Smooth muscle cell of the brain vasculature (primary cell): ENCODE data around the gene GLCCI1.
"Not testable (repeated sequence)": the region's sequence is repeated elsewhere in the genome, so short reads cannot be mapped to it uniquely, and the experiment has no call there.

ENCODE experiments used
- DNase-seq: peaks from one replicate; pipeline ENCODE4 v3.0.0-alpha.2; 2012; ENCODE audit warnings: low read depth, low spot score

The GLCCI1 gene

GRCh38 chr7:8048067-8048466, 79.5 kb downstream of the GLCCI1 start:
- not testable (repeated sequence) for DNase-seq

DNA sequence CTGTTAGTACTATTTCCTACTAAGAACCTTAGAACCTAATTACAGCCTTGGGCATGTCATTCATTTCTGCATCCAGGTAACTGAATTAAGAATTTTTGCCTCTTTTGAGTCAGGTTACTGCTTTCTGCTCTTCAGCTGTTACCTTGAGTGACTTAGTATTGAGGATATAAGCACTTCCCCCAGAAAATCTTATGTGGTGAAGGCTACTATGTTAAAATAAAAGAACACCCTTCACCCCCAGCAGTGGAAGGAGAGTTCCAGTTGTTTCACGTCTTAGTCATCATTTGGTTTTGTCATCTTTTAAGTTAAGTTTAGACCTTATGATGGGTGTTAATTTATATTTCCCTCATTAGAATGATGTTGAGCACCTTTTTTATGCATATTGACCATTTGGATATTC, 82.8 kb downstream of the GLCCI1 start:
- DNase-seq = no peak

- DNase-seq = no peak
Measured at GRCh38 chr7:8051998-8052397, 83.4 kb downstream of the GLCCI1 start.

DNA sequence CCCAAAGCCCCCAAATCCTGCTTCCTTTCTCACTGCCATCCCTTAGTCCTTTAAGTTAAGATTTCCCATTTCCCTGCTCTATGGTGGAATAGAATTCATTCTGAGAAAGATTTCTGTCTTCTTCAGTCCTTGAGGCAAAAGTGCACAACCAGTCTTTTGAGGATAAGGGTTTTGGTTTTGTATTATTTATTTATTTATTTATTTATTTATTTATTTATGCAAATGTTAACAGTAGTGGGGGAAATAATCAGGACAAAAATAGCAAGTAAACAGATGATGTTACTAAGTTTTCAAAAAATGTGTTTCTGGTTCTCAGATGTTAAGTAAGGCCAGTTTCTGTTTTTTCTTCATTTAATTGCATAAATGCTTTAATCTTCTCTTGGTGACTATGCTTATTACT, 84.2 kb downstream of the GLCCI1 start:
- no peak for DNase-seq

DNA sequence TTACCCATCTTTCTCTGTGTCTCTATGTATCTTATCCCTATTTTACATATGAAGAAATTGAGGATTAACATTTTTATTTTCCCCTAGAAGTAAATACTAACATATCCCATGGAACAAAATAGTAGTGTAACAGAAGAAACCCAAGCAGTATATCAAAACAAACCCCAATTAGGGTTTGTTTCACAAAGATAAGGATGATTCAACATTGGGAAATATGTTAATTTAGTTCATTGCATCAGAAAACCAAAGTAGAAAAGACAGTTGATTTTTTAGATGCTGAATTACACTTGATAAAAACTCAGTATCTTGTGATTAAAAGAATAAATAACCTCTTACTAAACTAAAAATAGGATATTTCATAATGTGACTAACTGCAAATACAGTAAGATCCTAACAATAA, 87.8 kb downstream of the GLCCI1 start:
- DNase-seq = no peak

DNA sequence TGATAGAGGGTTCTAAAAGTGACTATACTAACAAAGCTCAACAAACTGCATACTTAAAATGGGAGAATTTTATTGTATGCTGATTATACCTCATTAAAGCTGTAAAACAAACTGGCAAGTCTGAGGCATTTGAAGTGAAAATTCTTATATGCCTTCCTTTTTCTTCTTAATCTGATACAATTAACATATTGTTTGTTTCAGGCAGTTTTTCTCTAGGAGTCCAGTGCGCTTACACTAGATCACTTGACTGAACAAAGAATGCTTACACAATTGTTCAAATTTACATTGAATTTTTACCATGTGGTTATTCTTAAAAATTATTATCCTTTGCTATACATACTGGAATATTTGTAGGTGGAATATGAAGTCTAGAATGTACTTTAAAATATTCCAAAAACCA, 89.0 kb downstream of the GLCCI1 start:
- DNase-seq = no peak

DNA sequence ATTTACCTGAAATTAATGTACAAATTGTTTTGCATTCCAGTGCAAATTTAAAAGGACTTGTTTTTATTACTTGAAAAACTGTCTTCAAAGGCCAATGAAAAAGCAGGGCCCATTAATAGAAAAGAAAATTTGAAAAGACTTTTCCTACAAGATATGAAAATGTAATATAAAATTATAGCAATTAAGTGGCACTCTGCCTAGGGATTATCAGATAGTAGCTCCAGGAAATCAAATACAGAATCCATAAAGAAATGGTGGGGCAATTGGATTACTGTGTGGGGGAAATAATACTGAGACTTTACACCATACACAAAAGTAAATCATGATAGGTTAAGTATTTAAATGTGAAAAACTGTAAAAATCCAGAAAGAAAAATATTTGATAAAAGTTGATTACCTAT, 89.7 kb downstream of the GLCCI1 start:
- DNase-seq = no peak

DNA sequence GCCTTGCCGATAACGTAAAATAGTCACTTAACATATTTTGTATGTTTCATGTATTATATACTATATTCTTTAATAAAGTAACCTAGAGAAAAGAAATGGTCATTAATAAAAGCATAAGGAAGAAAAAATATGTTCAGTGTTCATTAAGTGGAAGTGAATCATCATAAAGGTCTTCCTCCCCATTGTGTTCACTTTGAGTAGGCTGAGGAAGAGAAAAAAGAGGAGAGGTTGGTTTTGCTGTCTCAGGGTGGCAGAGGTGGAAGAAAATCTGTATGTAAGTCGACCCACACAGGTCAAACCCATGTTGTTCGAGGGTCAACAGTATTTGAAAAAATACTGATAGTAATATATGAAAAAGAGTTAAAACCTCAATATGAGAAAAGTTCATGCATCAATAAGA, 90.3 kb downstream of the GLCCI1 start:
- DNase-seq = no peak

- DNase-seq = no peak
Measured at GRCh38 chr7:8060241-8060640, 91.6 kb downstream of the GLCCI1 start.

DNA sequence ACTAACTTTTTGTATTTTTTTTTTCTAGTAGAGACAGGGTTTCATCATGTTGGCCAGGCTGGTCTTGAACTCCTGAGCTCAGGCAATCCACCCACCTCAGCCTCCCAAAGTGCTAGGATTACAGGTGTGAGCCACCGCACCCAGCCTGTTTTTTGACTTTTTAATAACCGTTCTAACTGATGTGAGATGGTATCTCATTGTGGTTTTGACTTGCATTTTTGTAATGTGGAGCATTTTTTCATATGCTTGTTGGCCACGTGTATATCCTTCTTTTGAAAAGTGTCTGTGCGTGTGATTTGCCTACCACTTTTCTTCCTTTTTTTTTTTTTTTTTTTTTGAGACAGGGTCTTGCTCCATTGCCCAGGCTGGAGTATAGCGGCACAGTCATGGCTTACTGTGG, 94.7 kb downstream of the GLCCI1 start:
- not testable (repeated sequence) for DNase-seq

DNA sequence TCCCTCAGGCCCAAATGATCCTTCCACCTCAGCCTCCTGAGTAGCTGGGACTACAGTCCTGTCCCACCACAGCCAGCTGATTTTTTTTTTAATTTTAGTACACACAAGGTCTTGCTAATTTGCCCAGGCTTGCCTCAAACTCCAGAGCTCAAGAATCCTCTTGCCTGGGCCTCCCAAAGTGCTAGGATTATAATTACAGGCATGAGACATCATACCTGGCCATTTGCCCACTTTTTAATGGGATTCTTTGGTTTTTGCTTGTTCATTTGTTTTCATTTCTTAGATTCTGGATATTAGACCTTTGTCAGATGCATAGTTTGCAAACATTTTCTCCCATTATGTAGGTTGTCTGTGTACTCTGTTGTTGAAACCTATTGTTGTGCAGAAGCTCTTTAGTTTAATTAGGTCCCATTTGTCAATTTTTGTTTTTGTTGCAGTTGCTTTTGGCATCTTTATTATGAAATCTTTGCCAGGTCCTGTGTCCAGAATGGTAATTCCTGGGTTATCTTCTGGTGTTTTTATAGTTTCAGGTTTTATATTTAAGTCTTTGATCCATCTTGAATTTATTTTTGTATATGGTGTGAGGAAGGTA, 95.2 kb downstream of the GLCCI1 start:
- DNase-seq = no peak

DNA sequence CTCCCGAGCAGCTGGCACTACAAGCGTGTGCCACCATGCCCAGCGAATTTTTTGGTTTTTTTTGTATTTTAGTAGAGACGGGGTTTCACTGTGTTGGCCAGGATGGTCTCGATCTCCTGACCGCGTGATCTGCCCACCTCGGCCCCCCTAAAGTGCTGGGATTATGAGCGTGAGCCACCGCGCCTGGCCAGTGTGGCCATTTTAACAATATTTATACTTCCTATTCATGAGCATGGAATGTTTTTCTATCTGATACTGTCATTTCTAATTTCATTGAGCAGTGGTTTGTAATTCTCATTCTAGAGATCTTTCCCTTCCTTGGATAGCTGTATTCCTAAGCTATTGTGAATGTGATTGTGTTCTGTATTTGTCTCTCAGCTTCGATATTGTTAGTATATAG, 96.2 kb downstream of the GLCCI1 start:
- no peak for DNase-seq

DNA sequence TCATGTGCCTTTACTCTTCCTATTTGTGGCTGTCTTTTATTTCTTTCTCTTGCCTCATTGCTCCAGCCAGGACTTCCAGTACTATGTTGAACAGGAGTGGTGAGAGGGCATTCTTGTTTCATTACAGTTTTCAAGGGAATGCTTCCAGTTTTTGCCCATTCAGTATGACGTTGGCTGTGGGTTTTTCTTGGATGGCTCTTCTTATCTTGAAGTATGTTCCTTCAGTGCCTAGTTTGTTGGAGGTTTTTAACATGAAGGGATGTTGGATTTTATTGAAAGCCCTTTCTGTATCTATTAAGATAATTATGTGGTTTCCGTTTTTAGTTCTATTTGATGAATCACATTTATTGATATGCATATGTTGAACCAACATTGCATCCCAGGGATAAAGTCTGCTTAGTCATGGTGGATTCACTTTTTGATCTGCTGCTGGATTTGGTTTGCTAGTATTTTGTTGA, 96.8 kb downstream of the GLCCI1 start:
- no peak for DNase-seq

DNA sequence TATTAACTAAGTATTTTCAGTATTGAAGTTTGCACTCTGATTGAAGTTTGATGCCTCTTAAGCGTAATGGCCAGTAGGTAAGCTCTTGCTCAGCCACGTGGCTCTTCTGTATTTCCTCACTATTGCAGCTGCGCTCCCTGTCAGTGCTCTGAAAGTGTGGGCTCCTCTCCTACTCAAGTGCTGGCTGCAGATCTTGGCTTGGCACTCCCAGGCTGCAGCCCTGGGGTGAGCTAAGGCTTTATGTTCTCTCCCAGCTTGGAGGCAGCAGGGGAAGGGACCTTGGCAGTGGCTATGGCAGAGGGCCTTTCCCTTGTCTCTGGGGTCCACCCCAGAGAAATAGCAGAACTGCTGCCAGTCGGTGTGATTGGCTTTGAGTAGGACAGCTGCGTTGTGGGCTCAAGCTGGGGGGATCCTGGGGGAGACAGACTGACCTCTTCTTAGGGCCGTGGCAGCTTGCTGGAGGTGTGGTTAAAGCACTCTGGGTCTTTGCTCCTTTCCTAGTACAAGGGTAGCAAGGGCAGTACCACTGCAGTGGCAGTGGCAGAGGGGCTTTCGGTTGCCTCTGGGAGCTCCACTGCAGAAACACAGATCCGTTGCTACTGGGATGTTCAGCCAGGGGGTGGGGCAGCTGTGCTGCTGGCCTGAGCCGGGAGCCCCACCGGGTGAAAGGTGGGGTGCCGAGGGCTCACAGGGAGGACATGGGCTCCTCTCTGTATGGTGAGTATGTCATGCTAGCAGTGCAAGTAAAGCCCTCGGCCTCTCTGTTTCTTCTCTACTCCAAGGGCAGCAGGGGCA, 100.5 kb downstream of the GLCCI1 start:
- DNase-seq = no peak

- no peak for DNase-seq
Measured at GRCh38 chr7:8070451-8071180, 102.0 kb downstream of the GLCCI1 start.

GRCh38 chr7:8078418-8078817, 109.8 kb downstream of the GLCCI1 start:
- no peak for DNase-seq

DNA sequence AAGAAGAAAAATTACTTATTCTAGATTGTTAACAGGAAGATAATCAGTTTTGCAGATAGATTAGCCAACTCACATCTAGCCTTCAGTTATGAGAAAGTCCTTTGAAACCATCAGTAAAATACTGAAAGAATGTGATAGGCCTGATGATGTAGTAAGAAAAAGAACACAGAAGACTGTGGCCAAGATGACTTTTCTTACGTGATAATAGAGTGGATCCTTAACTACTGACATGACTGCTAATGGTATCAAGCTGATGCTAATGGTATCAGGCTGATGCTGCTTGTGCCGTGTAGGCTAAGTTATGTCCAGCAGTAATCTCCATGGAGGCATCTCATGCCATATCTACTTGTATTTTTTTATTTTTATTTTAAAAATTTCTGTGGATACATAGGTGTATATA, 114.2 kb downstream of the GLCCI1 start:
- no peak for DNase-seq

DNA sequence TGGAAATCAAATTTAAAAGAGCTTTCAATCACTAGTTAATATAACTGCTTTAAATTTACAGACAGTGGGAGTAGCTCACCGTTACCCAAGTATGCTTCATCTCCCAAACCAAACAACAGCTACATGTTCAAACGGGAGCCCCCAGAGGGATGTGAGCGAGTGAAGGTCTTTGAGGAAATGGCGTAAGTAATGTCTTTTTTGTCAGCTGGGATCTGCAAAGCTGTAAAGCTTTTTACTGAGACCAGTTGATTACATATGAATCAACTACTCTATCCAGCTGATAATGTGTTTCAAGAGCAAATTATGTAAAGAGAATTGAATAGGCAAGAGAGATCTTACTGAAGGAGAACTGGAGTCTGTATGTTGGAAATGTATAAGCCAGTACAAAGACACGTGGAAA, 116.2 kb downstream of the GLCCI1 start:
- no peak for DNase-seq

DNA sequence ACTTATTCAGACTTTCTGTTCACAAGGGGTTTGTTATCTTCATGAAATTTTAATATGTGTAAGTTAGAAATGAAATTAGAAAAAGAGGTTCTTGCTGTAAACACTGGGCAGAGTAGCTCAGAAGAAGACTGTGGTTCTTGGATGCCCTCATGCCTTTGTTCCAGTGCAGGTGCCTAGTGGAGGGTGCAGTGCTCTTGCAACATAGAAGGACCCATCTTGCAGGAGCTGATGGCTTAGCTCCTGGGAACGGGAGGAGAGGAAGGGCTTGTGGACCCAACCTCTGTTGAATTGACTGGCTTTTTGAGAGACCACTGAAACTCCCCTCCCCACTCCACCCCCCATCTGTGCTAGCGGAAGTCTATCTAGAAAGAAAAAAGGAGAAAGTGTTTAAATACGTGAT, 116.8 kb downstream of the GLCCI1 start:
- DNase-seq = no peak

- no peak for DNase-seq
Measured at GRCh38 chr7:8086239-8086638, 117.6 kb downstream of the GLCCI1 start.

DNA sequence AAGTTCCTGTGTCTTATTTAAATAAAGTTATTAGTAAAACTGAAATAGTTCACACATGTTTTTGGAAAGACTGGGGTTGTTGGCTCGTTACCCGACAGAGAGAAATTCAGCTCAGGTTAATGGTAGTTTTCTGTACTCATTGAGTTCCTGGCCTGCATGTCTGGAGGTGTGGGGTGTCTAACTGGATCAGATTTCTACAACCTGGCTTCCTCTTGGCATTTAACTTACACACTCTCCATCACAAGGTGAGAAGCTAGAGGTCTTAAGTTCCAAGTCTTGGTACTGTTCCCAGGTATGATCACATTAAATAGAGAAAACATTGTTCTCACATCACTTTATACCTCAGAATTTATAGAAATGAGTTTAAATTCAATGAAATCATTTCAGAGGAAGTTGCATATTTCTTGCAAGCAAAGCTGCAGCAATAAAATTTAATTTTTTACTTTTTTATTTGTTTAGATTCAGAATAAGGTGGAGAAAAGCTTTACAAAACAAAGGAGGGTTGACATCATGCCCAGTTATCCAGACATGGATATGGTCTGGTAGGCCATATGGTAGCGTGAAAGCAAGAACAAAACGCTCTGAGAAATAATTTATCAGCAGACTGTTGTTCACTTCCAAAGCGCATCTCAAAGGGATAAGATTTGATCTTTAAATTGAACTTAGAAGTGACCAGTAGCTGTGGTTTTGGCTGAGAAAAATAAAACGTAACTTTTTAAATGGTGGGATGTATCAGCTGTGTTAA, 120.6 kb downstream of the GLCCI1 start:
- DNase-seq = no peak

DNA sequence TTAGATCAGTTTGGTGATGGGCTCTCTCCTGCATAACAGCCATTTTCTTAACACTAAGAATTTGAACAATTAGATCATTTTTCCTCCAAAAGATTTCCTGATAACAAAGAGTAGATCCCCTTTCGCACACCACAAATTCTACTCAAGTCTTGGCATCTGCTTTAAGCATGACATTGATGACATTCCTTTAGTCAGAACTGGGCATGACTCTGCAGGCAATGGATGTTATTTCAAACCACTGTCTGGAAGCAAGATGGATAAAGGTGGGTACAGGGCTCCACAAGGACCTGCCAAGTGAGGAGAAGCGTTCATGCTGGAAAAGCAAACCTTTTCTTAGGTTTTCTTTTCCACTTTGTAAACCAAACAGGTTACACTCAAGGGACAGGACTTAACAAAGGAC, 123.5 kb downstream of the GLCCI1 start:
- DNase-seq = no peak
